ENCODE measurements around the gene GRIK1.

GRCh38 chr21:29586696-29587095 lies 353.1 kb downstream of the GRIK1 start:
- TF ChIP-seq CTCF (IDR thresholded peaks at IDR 0.05) (no peak), POLR2A (IDR thresholded peaks at IDR 0.05) (no peak)

Measured in prostate gland (tissue), 2 donors.